DND-41 (cell line): ENCODE data around the gene ZSCAN26.
"Not testable (repeated sequence)": the region's sequence is repeated elsewhere in the genome, so short reads cannot be mapped to it uniquely, and the experiment has no call there.

Experiments used
- EZH2 ChIP-seq: IDR thresholded peaks from 3 replicates; pipeline ENCODE4 v1.6.1; 2012; ENCODE audit warnings: borderline replicate concordance, low read depth, mild to moderate bottlenecking, moderate library complexity, low read length, inconsistent platforms; ENCODE audit not compliant: severe bottlenecking
- TF ChIP-seq, protein P1 (sequence below): IDR thresholded peaks from 2 replicates; pipeline ENCODE4 v1.5.1; 2012; ENCODE audit warnings: borderline replicate concordance, low read length, moderate library complexity, mild to moderate bottlenecking; ENCODE audit not compliant: poor library complexity, severe bottlenecking; ENCODE audit errors: extremely low read depth

- TF ChIP-seq EZH2 = not testable (repeated sequence)
- TF ChIP-seq, protein P1, sequence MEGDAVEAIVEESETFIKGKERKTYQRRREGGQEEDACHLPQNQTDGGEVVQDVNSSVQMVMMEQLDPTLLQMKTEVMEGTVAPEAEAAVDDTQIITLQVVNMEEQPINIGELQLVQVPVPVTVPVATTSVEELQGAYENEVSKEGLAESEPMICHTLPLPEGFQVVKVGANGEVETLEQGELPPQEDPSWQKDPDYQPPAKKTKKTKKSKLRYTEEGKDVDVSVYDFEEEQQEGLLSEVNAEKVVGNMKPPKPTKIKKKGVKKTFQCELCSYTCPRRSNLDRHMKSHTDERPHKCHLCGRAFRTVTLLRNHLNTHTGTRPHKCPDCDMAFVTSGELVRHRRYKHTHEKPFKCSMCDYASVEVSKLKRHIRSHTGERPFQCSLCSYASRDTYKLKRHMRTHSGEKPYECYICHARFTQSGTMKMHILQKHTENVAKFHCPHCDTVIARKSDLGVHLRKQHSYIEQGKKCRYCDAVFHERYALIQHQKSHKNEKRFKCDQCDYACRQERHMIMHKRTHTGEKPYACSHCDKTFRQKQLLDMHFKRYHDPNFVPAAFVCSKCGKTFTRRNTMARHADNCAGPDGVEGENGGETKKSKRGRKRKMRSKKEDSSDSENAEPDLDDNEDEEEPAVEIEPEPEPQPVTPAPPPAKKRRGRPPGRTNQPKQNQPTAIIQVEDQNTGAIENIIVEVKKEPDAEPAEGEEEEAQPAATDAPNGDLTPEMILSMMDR = not testable (repeated sequence)
These were observed 39.4 kb downstream of the ZSCAN26 start for GRCh38 chr6:28306363-28306762.
